Measurements from ENCODE around the gene KAT6B. TPM values are rescaled to one million over a fixed set of nuclear protein-coding genes. Genes with fewer than 3 reads are reported as not detected.
A peak's percentile ranks its signal among the peaks of the same experiment; 100 is the strongest.

Gene KAT6B
- total and polyA plus RNA-seq, 7 donors, result 5.8 to 77.0 (median 49.9) TPM

DNA sequence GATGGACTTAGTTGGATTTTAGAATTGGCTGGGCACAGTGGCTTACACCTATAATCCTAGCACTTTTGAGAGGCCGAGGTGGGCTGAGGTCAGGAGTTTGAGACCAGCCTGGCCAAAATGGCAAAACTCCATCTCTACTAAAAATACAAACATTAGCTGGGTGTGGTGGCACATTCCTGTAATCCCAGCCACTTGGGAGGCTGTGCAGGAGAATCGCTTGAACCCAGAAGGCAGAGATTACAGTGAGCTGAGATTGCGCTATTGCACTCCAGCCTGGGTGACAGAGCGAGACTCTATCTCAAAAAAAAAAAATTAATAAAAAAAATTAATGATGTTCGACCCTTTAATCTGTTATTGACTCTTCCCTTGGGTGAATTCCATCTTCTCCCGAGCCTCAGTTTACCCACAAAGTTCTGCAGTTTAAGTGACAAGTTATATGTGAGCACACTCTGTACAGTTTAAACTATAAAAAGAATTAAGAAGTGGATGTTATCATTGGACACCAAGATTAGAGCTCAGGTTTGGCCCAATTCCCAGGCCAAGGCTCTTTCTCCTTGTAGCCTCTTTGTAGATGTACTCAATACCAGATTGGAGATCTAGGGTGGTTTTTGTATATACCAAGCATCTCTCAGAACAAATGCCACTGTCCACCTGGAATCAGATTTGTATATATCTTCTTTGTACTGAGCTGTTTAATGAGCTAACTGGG is 15.0 kb downstream of the KAT6B start:
- peaks cover 0 to 17% (median 0%) of the 10 kb centered on the region in 4 donors for H3K36me3 ChIP-seq
- peak overlapping the region; percentile 18 to 63 (median 36) for H3K27ac ChIP-seq
- peaks cover 0 to 69% (median 52%) of the 10 kb centered on the region in 4 donors for H3K4me1 ChIP-seq
- WGBS, 2 donors, result 91 to 95% methylated on average over 6 of the region's 6 CpGs
- no peaks in the 10 kb centered on the region for H3K27me3 ChIP-seq
- H3K4me3 ChIP-seq, result no peak overlapping the region
- no peak for DNase-seq
- TF ChIP-seq POLR2AphosphoS5 (IDR thresholded peaks at IDR 0.05) (no peak), EP300 (IDR thresholded peaks at IDR 0.05) (no peak), POLR2A (IDR thresholded peaks at IDR 0.05) (no peak)
- TF ChIP-seq, protein P1, sequence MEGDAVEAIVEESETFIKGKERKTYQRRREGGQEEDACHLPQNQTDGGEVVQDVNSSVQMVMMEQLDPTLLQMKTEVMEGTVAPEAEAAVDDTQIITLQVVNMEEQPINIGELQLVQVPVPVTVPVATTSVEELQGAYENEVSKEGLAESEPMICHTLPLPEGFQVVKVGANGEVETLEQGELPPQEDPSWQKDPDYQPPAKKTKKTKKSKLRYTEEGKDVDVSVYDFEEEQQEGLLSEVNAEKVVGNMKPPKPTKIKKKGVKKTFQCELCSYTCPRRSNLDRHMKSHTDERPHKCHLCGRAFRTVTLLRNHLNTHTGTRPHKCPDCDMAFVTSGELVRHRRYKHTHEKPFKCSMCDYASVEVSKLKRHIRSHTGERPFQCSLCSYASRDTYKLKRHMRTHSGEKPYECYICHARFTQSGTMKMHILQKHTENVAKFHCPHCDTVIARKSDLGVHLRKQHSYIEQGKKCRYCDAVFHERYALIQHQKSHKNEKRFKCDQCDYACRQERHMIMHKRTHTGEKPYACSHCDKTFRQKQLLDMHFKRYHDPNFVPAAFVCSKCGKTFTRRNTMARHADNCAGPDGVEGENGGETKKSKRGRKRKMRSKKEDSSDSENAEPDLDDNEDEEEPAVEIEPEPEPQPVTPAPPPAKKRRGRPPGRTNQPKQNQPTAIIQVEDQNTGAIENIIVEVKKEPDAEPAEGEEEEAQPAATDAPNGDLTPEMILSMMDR (IDR thresholded peaks at IDR 0.05), result no peak
- no peaks in the 10 kb centered on the region for H3K9me3 ChIP-seq
- intact Hi-C loops (cut with DNase I), result no loop called here

DNA sequence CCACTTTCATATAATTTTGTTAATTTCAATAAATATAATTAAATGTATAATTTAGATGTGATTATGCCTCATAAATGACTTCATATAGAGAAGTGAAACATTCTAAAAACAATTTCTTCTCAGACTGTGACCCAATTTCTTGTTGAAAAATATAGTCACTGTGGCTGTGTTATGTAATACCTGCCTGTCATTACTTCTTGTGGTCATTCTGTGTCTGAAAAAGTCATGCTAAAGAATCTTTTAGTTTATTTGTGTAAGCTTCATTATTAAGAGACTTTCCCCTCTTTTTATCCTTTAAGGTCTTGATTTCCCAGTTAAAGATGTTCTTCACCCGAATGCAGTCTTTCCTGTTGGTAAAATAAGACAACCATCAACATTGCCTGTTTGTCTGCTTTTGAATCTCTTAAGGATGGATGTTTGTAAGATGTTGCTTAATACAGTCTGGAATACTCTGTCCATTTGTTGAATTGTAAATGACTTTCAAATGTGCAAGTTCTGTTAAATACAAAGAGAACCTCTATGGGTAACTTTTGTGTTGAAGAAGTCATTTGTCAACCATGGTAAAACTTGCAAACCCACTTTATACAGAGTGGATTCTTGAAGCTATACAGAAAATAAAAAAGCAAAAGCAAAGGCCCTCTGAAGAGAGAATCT is 16.0 kb downstream of the KAT6B start:
- Histone ChIP-seq H3K9me3 (no peaks in the 10 kb centered on the region), H3K36me3 (peaks cover 0 to 17% (median 0%) of the 10 kb centered on the region in 4 donors), H3K27me3 (no peaks in the 10 kb centered on the region), H3K27ac (peak overlapping the region in 3 of 4 donors; percentile 18 to 63 (median 47)), H3K4me1 (peaks cover 0 to 68% (median 49%) of the 10 kb centered on the region in 4 donors), H3K4me3 (no peak overlapping the region)
- no peak for DNase-seq
- TF ChIP-seq POLR2AphosphoS5 (IDR thresholded peaks at IDR 0.05) (no peak), EP300 (IDR thresholded peaks at IDR 0.05) (no peak), POLR2A (IDR thresholded peaks at IDR 0.05) (no peak)
- TF ChIP-seq, protein P1 (IDR thresholded peaks at IDR 0.05), result no peak
- intact Hi-C loops (cut with DNase I), result no loop called here
- WGBS, 2 donors, result 82 to 90% methylated on average over 1 of the region's 1 CpG

DNA sequence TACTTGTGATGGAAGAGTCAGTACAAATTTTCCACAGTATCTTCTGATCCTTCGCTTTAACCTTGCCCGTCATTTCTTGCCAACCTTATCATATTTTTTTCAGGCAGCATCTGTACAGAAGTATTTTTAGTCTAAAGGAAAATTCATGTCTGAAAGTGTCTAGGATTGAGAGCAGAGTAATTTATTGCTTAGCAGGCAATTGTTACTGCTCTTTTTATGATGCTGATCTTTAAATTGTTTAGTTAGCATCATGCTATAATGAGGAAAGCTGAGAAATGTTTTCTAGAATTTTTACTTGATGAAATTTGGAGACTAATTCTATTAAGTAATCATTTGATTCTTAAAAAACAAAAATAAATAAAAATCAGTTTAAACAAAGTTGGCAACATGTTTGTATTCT is 20.6 kb downstream of the KAT6B start:
- Histone ChIP-seq H3K36me3 (peaks cover 0 to 17% (median 3%) of the 10 kb centered on the region in 4 donors), H3K27me3 (no peaks in the 10 kb centered on the region), H3K4me3 (no peak overlapping the region), H3K4me1 (peaks cover 0 to 45% (median 32%) of the 10 kb centered on the region in 4 donors), H3K9me3 (no peaks in the 10 kb centered on the region), H3K27ac (peak overlapping the region in 1 of 4 donors; percentile 3)
- no peak for DNase-seq
- intact Hi-C loops (cut with DNase I), result no loop called here
- WGBS, 2 donors, result 92 to 97% methylated on average over 2 of the region's 2 CpGs
- no peak for TF ChIP-seq POLR2A (IDR thresholded peaks at IDR 0.05)
- TF ChIP-seq, protein P1 (IDR thresholded peaks at IDR 0.05), result no peak
- TF ChIP-seq POLR2AphosphoS5 (IDR thresholded peaks at IDR 0.05), result no peak
- TF ChIP-seq EP300 (IDR thresholded peaks at IDR 0.05), result no peak

DNA sequence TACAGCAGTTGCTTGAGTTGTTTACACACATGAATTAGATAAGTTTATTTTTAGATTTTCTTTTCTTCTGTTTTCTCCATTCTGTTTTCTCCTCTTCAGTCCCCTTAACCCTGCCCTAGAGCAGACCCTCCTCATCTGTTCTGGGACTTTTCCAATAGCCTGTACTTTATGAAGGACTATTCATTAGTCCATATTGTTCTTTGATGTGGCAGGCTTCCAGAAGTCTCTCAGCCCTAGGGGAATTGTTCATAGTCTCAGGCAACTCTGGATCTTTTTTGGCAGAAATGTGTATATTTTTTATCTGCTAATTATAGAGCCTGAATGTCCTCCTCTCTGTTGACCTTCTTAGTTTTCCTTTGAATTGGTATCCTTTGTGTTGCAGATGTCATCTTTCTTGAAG is 25.4 kb downstream of the KAT6B start:
- no peak overlapping the region for H3K4me3 ChIP-seq
- no peak for DNase-seq
- no peaks in the 10 kb centered on the region for H3K9me3 ChIP-seq
- H3K27me3 ChIP-seq, result no peaks in the 10 kb centered on the region
- peaks cover 0 to 65% (median 33%) of the 10 kb centered on the region in 4 donors for H3K4me1 ChIP-seq
- no peak overlapping the region for H3K27ac ChIP-seq
- intact Hi-C loops (cut with DNase I), result loop anchor here (5.0 kb wide), 1 partner anchor 80 kb away; no protein-coding TSS in a partner anchor
- TF ChIP-seq, protein P1 (IDR thresholded peaks at IDR 0.05), result no peak
- TF ChIP-seq POLR2AphosphoS5 (IDR thresholded peaks at IDR 0.05), result no peak
- TF ChIP-seq POLR2A (IDR thresholded peaks at IDR 0.05), result no peak
- no peak for TF ChIP-seq EP300 (IDR thresholded peaks at IDR 0.05)
- H3K36me3 ChIP-seq, result peaks cover 0 to 5% (median 0%) of the 10 kb centered on the region in 4 donors

All from sigmoid colon (tissue), 7 donors.